NT2/D1 (cell line): ENCODE measurements around the gene FBXL19.
"Not testable (repeated sequence)": the region's sequence is repeated elsewhere in the genome, so short reads cannot be mapped to it uniquely, and the experiment has no call there.

Experiments used
- DNase-seq: peaks from one replicate; pipeline ENCODE4 v3.0.0-alpha.2; 2011; ENCODE audit warnings: low read depth, low spot score
- H3K27me3 ChIP-seq: 2 replicates; pipeline ENCODE4 v1.6.0; 2011; ENCODE audit warnings: mild to moderate bottlenecking; ENCODE audit not compliant: insufficient read length, insufficient read depth
- H3K36me3 ChIP-seq: 2 replicates; pipeline ENCODE4 v1.6.1; 2011; ENCODE audit warnings: mild to moderate bottlenecking, low read length, mixed read lengths; ENCODE audit not compliant: insufficient read depth, insufficient read length
- H3K4me1 ChIP-seq: 2 replicates; pipeline ENCODE4 v1.5.1; 2011; ENCODE audit not compliant: insufficient read depth, insufficient read length
- H3K4me3 ChIP-seq: 2 replicates; pipeline ENCODE4 v1.5.1; 2011; ENCODE audit warnings: low read depth; ENCODE audit not compliant: insufficient read length
- H3K9ac ChIP-seq: 2 replicates; pipeline ENCODE4 v1.6.0; 2011; ENCODE audit warnings: low read depth; ENCODE audit not compliant: insufficient read length
- H3K9me3 ChIP-seq: 2 replicates; pipeline ENCODE4 v1.5.1; 2011; ENCODE audit warnings: mild to moderate bottlenecking, low read length; ENCODE audit not compliant: insufficient read depth
- SUZ12 ChIP-seq: IDR thresholded peaks from 2 replicates; pipeline ENCODE4 v1.6.1; 2011; ENCODE audit not compliant: insufficient read length, insufficient read depth; ENCODE audit errors: extremely low read depth
- YY1 ChIP-seq: IDR thresholded peaks from 2 replicates; pipeline ENCODE4 v1.6.1; 2011; ENCODE audit not compliant: insufficient read length, insufficient read depth
- ZNF274 ChIP-seq: IDR thresholded peaks from 2 replicates; pipeline ENCODE4 v1.6.1; 2011; ENCODE audit warnings: mild to moderate bottlenecking, low read depth, low read length

The FBXL19 gene

GRCh38 chr16:30884760-30885159 is 38.6 kb upstream of the FBXL19 start:
- no peak for DNase-seq
- Histone ChIP-seq H3K9ac (no peak overlapping the region), H3K9me3 (no peaks in the 10 kb centered on the region), H3K4me1 (peaks cover 18% of the 10 kb centered on the region), H3K36me3 (peaks cover 45% of the 10 kb centered on the region), H3K4me3 (no peak overlapping the region), H3K27me3 (no peaks in the 10 kb centered on the region)
- TF ChIP-seq YY1 (no peak), SUZ12 (no peak), ZNF274 (no peak)

- Histone ChIP-seq H3K9ac (no peak overlapping the region), H3K36me3 (peaks cover 45% of the 10 kb centered on the region), H3K4me3 (no peak overlapping the region), H3K27me3 (no peaks in the 10 kb centered on the region), H3K4me1 (peaks cover 18% of the 10 kb centered on the region), H3K9me3 (no peaks in the 10 kb centered on the region)
- no peak for DNase-seq
- TF ChIP-seq ZNF274: no peak
- TF ChIP-seq SUZ12: no peak
- no peak for TF ChIP-seq YY1
These were observed 38.2 kb upstream of the FBXL19 start for GRCh38 chr16:30885196-30885595.

- TF ChIP-seq ZNF274 (no peak), YY1 (no peak), SUZ12 (no peak)
- Histone ChIP-seq H3K9me3 (no peaks in the 10 kb centered on the region), H3K27me3 (no peaks in the 10 kb centered on the region), H3K4me1 (peaks cover 18% of the 10 kb centered on the region), H3K9ac (no peak overlapping the region), H3K4me3 (no peak overlapping the region), H3K36me3 (peaks cover 46% of the 10 kb centered on the region)
- no peak for DNase-seq
These were observed 37.2 kb upstream of the FBXL19 start for GRCh38 chr16:30886145-30886544.

- H3K4me1 ChIP-seq: peaks cover 6% of the 10 kb centered on the region
- no peak overlapping the region for H3K4me3 ChIP-seq
- no peaks in the 10 kb centered on the region for H3K9me3 ChIP-seq
- DNase-seq: no peak
- TF ChIP-seq ZNF274 (no peak), SUZ12 (no peak), YY1 (no peak)
- no peaks in the 10 kb centered on the region for H3K27me3 ChIP-seq
- H3K36me3 ChIP-seq: peaks cover 47% of the 10 kb centered on the region
- no peak overlapping the region for H3K9ac ChIP-seq
These were observed 35.4 kb upstream of the FBXL19 start for GRCh38 chr16:30887927-30888326.

- Histone ChIP-seq H3K27me3 (peaks cover 2% of the 10 kb centered on the region), H3K9ac (peak overlapping the region; percentile 0), H3K9me3 (no peaks in the 10 kb centered on the region), H3K4me1 (peaks cover 8% of the 10 kb centered on the region), H3K36me3 (peaks cover 47% of the 10 kb centered on the region), H3K4me3 (no peak overlapping the region)
- no peak for DNase-seq
- no peak for TF ChIP-seq SUZ12
- TF ChIP-seq ZNF274: no peak
- TF ChIP-seq YY1: no peak
These were observed 34.4 kb upstream of the FBXL19 start for GRCh38 chr16:30888856-30889499.

DNA sequence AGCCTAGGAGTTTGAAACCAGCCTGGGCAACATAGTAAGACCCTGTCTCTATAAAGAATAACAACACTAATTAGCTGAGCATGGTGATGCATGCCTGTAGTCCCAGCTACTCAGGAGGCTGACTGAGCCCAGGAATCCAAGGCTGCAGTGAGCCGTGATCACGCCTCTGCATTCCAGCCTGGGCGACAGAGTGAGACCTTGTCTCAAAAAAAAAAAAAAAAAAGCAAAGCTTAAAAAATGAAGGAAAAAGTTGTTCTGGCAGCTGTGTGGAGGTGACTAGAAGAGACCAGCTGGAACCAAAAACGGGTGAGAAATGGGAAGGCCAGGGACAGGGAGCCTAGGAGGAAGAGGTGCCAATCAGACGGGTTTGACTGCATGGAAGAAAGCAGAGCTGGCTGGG is 33.7 kb upstream of the FBXL19 start:
- no peaks in the 10 kb centered on the region for H3K9me3 ChIP-seq
- no peak overlapping the region for H3K4me3 ChIP-seq
- peaks cover 9% of the 10 kb centered on the region for H3K27me3 ChIP-seq
- H3K4me1 ChIP-seq: peaks cover 8% of the 10 kb centered on the region
- H3K36me3 ChIP-seq: peaks cover 47% of the 10 kb centered on the region
- H3K9ac ChIP-seq: no peak overlapping the region
- no peak for DNase-seq
- TF ChIP-seq YY1 (no peak), ZNF274 (no peak), SUZ12 (no peak)

GRCh38 chr16:30891043-30891823 is 32.1 kb upstream of the FBXL19 start:
- DNase-seq: not testable (repeated sequence)
- peaks cover 35% of the 10 kb centered on the region for H3K36me3 ChIP-seq

GRCh38 chr16:30892670-30893416 is 30.5 kb upstream of the FBXL19 start:
- DNase-seq: no peak
- H3K36me3 ChIP-seq: peaks cover 22% of the 10 kb centered on the region
- H3K27me3 ChIP-seq: peaks cover 13% of the 10 kb centered on the region
- TF ChIP-seq YY1 (no peak), ZNF274 (no peak), SUZ12 (no peak)
- peaks cover 8% of the 10 kb centered on the region for H3K4me1 ChIP-seq
- no peaks in the 10 kb centered on the region for H3K9me3 ChIP-seq
- H3K9ac ChIP-seq: peak overlapping the region; percentile 95
- peak overlapping the region; percentile 87 for H3K4me3 ChIP-seq

More at GRCh38 chr16:30891043-30891823, 32.1 kb upstream of the FBXL19 start:
- H3K9me3 ChIP-seq, H3K9ac ChIP-seq, H3K4me1 ChIP-seq, H3K4me3 ChIP-seq: not testable (repeated sequence)
- peaks cover 13% of the 10 kb centered on the region for H3K27me3 ChIP-seq
